Neural progenitor cell (in vitro differentiated cells): ENCODE data around the gene CAP2.

Experiments
- EZH2 ChIP-seq: fragments of 200-600 bp; sonication (generic); IDR thresholded peaks from 2 replicates; pipeline ENCODE4 v1.6.1; 2017; ENCODE audit warnings: antibody characterized with exemption, mild to moderate bottlenecking, moderate library complexity
- TF ChIP-seq, protein P1 (sequence below): fragments of 200-600 bp; sonication (generic); IDR thresholded peaks from 2 replicates; pipeline ENCODE4 v1.5.1; 2017; ENCODE audit warnings: antibody characterized with exemption, mild to moderate bottlenecking

DNA sequence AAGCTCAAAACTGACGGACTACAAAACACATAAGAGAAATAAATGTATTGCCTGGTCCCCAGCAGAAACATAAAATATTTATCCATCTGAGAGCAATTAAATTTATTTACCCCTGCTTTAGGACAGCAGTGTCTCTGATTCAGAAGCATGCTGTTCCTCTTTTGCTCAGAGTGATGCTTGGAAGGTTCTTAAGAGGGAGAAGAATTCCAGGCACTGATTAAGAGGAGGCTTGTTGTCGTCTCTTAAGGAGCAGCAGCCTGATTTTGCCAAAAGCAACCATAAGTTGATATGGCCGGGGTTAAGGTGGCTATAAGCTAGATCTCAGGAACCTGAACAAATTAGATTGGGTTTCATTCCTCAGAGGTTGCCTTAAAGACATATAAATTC is 25.8 kb downstream of the CAP2 start:
- TF ChIP-seq, protein P1, sequence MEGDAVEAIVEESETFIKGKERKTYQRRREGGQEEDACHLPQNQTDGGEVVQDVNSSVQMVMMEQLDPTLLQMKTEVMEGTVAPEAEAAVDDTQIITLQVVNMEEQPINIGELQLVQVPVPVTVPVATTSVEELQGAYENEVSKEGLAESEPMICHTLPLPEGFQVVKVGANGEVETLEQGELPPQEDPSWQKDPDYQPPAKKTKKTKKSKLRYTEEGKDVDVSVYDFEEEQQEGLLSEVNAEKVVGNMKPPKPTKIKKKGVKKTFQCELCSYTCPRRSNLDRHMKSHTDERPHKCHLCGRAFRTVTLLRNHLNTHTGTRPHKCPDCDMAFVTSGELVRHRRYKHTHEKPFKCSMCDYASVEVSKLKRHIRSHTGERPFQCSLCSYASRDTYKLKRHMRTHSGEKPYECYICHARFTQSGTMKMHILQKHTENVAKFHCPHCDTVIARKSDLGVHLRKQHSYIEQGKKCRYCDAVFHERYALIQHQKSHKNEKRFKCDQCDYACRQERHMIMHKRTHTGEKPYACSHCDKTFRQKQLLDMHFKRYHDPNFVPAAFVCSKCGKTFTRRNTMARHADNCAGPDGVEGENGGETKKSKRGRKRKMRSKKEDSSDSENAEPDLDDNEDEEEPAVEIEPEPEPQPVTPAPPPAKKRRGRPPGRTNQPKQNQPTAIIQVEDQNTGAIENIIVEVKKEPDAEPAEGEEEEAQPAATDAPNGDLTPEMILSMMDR: no peak
- no peak for TF ChIP-seq EZH2
